ENCODE data around the gene SEL1L3. TPM values are rescaled to one million over a fixed set of nuclear protein-coding genes. Genes with fewer than 3 reads are reported as not detected.

SEL1L3 gene
- total RNA-seq, 1 experiment from 2014 or later, result 48.3 TPM

GRCh38 chr4:25783126-25783525 is 79.7 kb downstream of the SEL1L3 start:
- H2AK5ac ChIP-seq (ENCODE audit: insufficient read length, low read length), result no peak overlapping the region
- Mint-ChIP-seq H3K4me3 (no peak overlapping the region), H3K36me3 (ENCODE audit: insufficient read depth in 1 of 3, low read depth in 3 of 3) (peaks cover 31 to 62% (median 37%) of the 10 kb centered on the region in 3 experiments), H3K27ac (no peak overlapping the region; a peak in 1 of 7 replicates), H3K9me3 (no peaks in the 10 kb centered on the region), H3K27me3 (ENCODE audit: low read depth) (no peaks in the 10 kb centered on the region), H3K4me1 (0 out of 4 replicates have a peak, but pooled peaks cover 0 to 3% of the 10 kb centered on the region in 2 experiments)
- no peak overlapping the region for H4K91ac ChIP-seq (ENCODE audit: insufficient read length, low read depth, low read length)
- no peak overlapping the region for H3K56ac ChIP-seq (ENCODE audit: insufficient read length, low read depth, low read length)
- H3K4me2 ChIP-seq (ENCODE audit: insufficient read depth, insufficient read length, low read length), result no peak overlapping the region
- H4K5ac ChIP-seq (ENCODE audit: insufficient read length, low read depth, low read length), result no peak overlapping the region
- no peaks in the 10 kb centered on the region for H3K9me3 ChIP-seq (ENCODE audit: control insufficient read depth, low read depth, low read length)
- no peak overlapping the region for H3T11ph ChIP-seq (ENCODE audit: low read length)
- H3K4ac ChIP-seq (ENCODE audit: low read depth, low read length), result no peak overlapping the region
- H3K27ac ChIP-seq (ENCODE audit: insufficient read length, low read depth, low read length), result no peak overlapping the region
- H3K18ac ChIP-seq (ENCODE audit: insufficient read length, low read depth, low read length), result no peak overlapping the region
- no peaks in the 10 kb centered on the region for H3K27me3 ChIP-seq (ENCODE audit: insufficient read depth, low read length)
- no peak overlapping the region for H2BK12ac ChIP-seq (ENCODE audit: insufficient read length, low read depth, low read length)
- no peaks in the 10 kb centered on the region for H4K20me1 ChIP-seq (ENCODE audit: control insufficient read depth, insufficient read depth, insufficient read length)
- H2BK20ac ChIP-seq (ENCODE audit: low read depth, low read length, poor library complexity, severe bottlenecking), result no peak overlapping the region
- H3K4me1 ChIP-seq (ENCODE audit: insufficient read depth, low read length), result no peaks in the 10 kb centered on the region
- no peak overlapping the region for H2BK120ac ChIP-seq (ENCODE audit: low read depth, low read length, poor library complexity, severe bottlenecking)
- no peaks in the 10 kb centered on the region for H3K23me2 ChIP-seq (ENCODE audit: insufficient read length, low read depth, low read length, poor library complexity, severe bottlenecking)
- H2BK15ac ChIP-seq (ENCODE audit: low read depth, low read length), result no peak overlapping the region
- H3K79me1 ChIP-seq (ENCODE audit: insufficient read depth, low read depth, low read length, poor library complexity, severe bottlenecking), result no peaks in the 10 kb centered on the region
- no peaks in the 10 kb centered on the region for H3K79me2 ChIP-seq (ENCODE audit: insufficient read depth, low read length)
- no peak for DNase-seq
- no CpG with 5 or more reads among the region's 1 CpG for WGBS (ENCODE audit: extremely low coverage, insufficient read length, low lambda C conversion rate)
- no peak overlapping the region for H2AFZ ChIP-seq (ENCODE audit: low read length)
- H4K8ac ChIP-seq (replicated peaks; ENCODE audit: insufficient read length, low read depth, low read length), result no peak overlapping the region
- no peak overlapping the region for H3K14ac ChIP-seq (ENCODE audit: insufficient read depth, low read length)
- no peak overlapping the region for H3K23ac ChIP-seq (ENCODE audit: insufficient read length, low read depth, low read length)
- H3K9ac ChIP-seq (ENCODE audit: extremely low read depth, insufficient read length, low read length), result no peak overlapping the region
- TF ChIP-seq CTCF (conservative IDR thresholded peaks at IDR 0.05), result no peak
- no peak overlapping the region for H2BK5ac ChIP-seq (ENCODE audit: insufficient read length, low read length)

All from H9 (cell line).